ENCODE results near the gene MVB12B.

GRCh38 chr9:126534431-126535186, 208.0 kb downstream of the MVB12B start:
- TF ChIP-seq POLR2A (IDR thresholded peaks at IDR 0.05): no peak
- TF ChIP-seq CTCF (IDR thresholded peaks at IDR 0.05): no peak
- no peak for TF ChIP-seq POLR2AphosphoS5 (IDR thresholded peaks at IDR 0.05)
